Bronchial epithelial cell (primary cell): ENCODE data around the gene KIF22. TPM values are rescaled to one million over a fixed set of nuclear protein-coding genes. Genes with fewer than 3 reads are reported as not detected.

Experiments used
- DNase-seq: peaks from one replicate; pipeline ENCODE4 v3.0.0-alpha.2; 2010; ENCODE audit warnings: low read depth
- FAIRE-seq: peaks from 2 replicates; lab custom pipeline; 2011; peaks lifted over from hg19 to GRCh38; lab: Jason Lieb, UNC
- H3K27me3 ChIP-seq: 2 replicates; pipeline ENCODE4 v1.5.1; 2011; ENCODE audit warnings: low read length; ENCODE audit not compliant: control insufficient read depth, insufficient read depth
- H3K36me3 ChIP-seq: 2 replicates; pipeline ENCODE4 v1.5.1; 2011; ENCODE audit warnings: low read length; ENCODE audit not compliant: control insufficient read depth, insufficient read depth
- H3K4me3 ChIP-seq: 2 replicates; pipeline ENCODE4 v1.5.1; 2011; ENCODE audit warnings: mild to moderate bottlenecking, low read depth, low read length, control low read depth
- total RNA-seq: library from RNA; depleted of rRNA; stranded (reverse); fragments of >200 nt; gene quantifications from 2 replicates; pipeline ENCODE4 v1.2.1, GENCODE V29; 2014
- TF ChIP-seq, protein P1 (sequence below): IDR thresholded peaks from 2 replicates; pipeline ENCODE4 v1.5.1; 2011; ENCODE audit warnings: mild to moderate bottlenecking, moderate library complexity, low read length, control low read depth, inconsistent platforms; ENCODE audit not compliant: insufficient read depth, severe bottlenecking

KIF22 gene
- total RNA-seq, 1 donor from 2014 or later = 11.3 TPM

DNA sequence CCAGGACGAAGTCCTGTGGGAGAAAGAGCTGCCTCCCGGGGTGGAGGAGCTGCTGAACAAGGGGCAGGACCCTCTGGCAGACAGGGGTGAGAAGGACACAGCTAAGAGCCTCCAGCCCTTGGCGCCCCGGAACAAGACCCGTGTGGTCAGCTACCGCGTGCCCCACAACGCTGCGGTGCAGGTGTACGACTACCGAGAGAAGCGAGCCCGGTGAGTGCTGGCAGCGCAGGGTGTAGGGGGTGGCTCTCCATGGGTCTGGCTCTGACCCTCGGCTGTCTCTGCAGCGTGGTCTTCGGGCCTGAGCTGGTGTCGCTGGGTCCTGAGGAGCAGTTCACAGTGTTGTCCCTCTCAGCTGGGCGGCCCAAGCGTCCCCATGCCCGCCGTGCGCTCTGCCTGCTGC is 51.1 kb downstream of the KIF22 start:
- TF ChIP-seq, protein P1, sequence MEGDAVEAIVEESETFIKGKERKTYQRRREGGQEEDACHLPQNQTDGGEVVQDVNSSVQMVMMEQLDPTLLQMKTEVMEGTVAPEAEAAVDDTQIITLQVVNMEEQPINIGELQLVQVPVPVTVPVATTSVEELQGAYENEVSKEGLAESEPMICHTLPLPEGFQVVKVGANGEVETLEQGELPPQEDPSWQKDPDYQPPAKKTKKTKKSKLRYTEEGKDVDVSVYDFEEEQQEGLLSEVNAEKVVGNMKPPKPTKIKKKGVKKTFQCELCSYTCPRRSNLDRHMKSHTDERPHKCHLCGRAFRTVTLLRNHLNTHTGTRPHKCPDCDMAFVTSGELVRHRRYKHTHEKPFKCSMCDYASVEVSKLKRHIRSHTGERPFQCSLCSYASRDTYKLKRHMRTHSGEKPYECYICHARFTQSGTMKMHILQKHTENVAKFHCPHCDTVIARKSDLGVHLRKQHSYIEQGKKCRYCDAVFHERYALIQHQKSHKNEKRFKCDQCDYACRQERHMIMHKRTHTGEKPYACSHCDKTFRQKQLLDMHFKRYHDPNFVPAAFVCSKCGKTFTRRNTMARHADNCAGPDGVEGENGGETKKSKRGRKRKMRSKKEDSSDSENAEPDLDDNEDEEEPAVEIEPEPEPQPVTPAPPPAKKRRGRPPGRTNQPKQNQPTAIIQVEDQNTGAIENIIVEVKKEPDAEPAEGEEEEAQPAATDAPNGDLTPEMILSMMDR = no peak
- peaks cover 42% of the 10 kb centered on the region for H3K36me3 ChIP-seq
- no peak for FAIRE-seq

DNA sequence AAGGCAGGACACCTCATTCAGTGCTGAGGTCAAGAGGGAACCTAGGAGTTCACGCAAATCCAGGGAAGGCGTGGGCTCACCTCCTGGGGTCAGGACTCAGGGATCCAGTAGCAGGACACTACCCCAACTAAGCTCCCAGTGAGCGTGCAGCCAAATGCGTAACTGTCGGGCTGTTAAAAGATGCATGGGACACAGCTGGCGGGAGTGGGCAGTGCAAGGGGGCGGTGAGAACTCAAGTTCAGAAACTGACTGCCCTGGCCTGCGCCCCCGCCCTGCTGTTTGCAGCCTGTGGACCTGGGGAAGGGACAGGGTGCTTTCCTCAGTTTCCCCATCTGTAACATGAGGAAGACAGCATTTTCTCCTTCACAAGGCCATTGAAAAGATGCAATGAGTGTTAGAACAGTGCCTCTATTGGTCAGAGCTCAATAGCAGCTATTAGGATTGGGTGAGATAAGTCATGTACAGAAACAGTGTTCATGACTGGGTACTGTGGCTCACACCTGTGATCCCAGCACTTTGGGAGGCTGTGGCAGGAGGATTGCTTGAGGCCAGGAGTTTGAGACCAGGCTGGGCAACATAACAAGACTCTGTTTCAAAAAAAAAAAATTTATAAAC is 52.3 kb downstream of the KIF22 start:
- Histone ChIP-seq H3K27me3 (no peaks in the 10 kb centered on the region), H3K4me3 (no peak overlapping the region), H3K36me3 (peaks cover 43% of the 10 kb centered on the region)
- DNase-seq = no peak
- peak; percentile 40 for FAIRE-seq
- TF ChIP-seq, protein P1 = no peak

More for the DNA sequence above, 51.1 kb downstream of the KIF22 start:
- no peak for DNase-seq
- Histone ChIP-seq H3K4me3 (no peak overlapping the region), H3K27me3 (no peaks in the 10 kb centered on the region)

DNA sequence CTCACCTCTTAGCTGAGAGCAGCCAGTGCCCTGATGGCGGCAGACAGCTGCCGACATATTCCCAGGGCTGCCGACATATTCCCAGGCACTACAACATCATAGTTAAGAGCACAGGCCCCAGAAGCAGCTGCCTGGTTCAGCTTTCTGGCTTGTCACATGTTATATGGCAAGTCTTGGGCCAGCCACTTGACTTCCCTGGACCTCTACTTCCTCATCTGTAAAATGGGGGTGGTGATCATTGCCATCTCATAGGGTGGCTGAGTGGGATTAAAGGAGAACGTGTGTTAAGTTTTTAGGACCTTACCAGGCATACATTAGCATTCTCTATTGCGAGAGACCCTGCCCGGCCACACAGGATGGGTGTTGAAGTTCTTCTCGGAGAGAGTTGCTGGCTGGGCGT is 53.4 kb downstream of the KIF22 start:
- TF ChIP-seq, protein P1 = no peak
- peaks cover 44% of the 10 kb centered on the region for H3K36me3 ChIP-seq
- H3K4me3 ChIP-seq = no peak overlapping the region
- no peaks in the 10 kb centered on the region for H3K27me3 ChIP-seq
- FAIRE-seq (no peak), DNase-seq (no peak)

GRCh38 chr16:29844575-29845331 is 54.2 kb downstream of the KIF22 start:
- TF ChIP-seq, protein P1 = no peak
- FAIRE-seq (no peak), DNase-seq (no peak)
- Histone ChIP-seq H3K4me3 (no peak overlapping the region), H3K27me3 (no peaks in the 10 kb centered on the region), H3K36me3 (peaks cover 42% of the 10 kb centered on the region)

DNA sequence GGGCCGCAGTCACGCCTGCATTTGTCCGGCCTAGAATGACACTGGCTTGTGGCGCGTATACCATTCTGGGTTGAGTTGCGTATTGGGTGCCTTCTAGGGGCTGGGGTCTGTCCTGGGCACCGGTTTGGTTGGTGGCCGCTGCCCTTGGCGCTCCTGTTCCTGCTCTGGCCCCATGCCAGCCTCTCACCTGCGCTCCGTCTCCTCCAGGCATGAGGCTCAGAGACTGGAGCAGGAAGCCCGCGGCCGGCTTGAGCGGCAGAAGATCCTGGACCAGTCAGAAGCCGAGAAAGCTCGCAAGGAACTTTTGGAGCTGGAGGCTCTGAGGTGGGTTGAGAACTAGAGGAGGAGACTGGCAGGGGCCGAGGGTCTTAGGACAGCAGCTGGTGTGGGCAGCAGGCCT is 55.1 kb downstream of the KIF22 start:
- TF ChIP-seq, protein P1 = no peak
- no peaks in the 10 kb centered on the region for H3K27me3 ChIP-seq
- FAIRE-seq = no peak
- no peak for DNase-seq
- H3K4me3 ChIP-seq = no peak overlapping the region
- peaks cover 37% of the 10 kb centered on the region for H3K36me3 ChIP-seq
